ENCODE data around the gene ABCA4.
A peak's percentile ranks its signal among the peaks of the same experiment; 100 is the strongest.

The ABCA4 gene

DNA sequence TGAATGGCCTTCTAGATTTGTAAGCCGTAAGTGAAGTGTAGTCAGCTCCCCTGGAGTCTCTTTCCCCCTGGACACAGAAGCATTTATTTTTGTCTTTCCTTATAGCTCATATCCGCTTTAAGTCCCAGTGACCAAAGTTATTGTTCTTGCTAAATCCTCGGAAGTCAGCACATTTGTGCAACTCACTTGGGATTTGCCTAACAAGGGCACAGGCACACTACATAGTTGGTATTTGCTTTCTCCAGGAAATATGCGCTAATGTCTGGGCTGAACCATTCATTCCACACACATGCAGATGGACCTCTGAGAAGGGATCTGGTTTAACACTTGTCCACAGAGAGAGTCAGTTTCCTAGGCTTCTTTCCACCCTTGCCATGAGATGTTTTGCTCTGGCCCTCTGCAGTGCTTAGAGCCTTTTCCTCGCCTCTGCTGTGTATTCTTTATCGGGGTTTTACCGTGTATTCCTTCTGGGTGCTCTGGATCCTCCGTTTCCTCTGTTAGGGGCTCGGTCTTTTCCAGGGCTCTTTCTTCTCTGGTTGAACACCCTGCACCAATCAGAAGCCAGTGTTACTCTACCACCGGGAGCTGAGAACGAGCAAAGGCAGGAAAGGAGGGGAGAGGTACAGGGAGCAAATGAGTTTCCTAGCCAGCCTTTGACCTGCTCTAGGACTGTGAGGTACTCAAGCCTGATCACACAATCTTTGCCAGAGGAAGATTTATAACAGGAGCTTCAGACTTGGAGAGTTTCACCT, 72.4 kb downstream of the ABCA4 start:
- DNase-seq, result no peak

- no peak for DNase-seq
Observed at GRCh38 chr1:94047949-94048348, 73.0 kb downstream of the ABCA4 start.

- DNase-seq, result peak; percentile 5
Observed at GRCh38 chr1:94045465-94046056, 75.4 kb downstream of the ABCA4 start.

DNA sequence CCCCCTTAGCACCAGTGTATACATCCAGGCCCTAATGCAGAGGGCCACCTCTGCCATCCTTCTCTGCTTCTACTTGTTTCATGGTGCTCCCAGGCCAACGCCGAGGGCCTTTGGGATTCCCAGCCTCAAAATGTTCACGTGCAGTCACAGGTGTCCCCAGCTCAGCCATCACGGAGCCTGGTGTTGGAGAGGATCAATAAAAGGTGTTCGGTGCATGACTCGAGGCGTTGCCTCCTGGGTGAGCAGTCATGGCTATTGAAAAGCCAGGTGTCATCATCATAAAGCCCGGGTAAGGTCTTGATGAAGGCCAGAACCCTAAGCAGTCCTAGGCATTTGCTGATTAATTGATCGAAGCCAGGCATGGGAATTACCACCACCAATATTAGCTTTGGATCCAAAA, 76.1 kb downstream of the ABCA4 start:
- no peak for DNase-seq

- DNase-seq, result peak; percentile 41
Observed at GRCh38 chr1:94044290-94044790, 76.6 kb downstream of the ABCA4 start.

- DNase-seq, result no peak
Observed at GRCh38 chr1:94043738-94044289, 77.1 kb downstream of the ABCA4 start.

- no peak for DNase-seq
Observed at GRCh38 chr1:94042388-94042787, 78.6 kb downstream of the ABCA4 start.

DNA sequence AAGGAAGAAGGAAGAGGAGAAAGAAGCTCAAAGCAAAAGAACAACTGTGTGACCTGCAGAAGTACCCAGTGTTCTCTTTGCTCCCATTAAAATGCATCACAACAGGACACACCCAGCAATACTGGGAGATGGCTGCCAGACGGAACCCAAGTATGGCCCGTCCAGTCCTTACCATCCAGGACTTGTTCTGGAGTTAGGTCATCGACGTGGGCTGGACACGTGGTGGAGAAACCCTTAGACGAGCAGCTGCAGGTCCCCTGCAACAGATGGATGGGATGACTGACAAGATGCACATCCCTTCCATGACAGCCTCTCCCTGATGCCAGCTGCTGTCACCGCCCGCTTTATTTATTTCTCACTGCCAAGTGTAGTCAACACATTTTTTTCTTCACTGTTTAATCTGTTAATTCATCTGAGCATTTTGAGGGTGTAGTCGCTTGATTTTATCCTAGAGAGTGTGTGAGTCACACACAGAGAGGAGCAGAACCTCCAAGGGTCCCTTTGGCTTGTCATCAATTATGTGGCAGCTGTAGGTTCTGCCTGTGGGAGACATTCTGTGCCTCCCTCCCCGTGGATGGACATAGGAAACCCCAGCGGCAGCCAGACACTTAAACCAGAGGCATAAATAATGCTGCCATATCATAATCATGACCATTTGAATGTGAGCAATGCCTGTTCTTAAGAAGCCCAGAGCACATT, 80.9 kb downstream of the ABCA4 start:
- DNase-seq, result peak; percentile 69

DNA sequence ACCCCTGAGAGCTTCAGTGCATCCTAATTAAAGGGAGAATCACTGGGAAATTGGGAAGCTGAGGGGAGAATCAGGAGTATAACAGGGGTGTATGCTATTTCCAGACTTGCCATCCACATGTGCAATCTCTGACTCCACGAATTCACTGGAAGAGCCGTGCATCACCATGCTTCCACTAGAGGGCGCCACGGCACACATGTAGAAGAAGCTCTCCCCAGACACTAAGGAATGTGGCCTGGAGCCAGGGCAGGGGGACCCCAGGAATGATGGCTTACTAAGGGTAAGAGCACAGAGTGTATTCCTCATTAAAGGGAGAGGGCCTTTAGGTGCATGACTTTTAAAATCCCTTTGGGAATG, 81.5 kb downstream of the ABCA4 start:
- peak; percentile 46 for DNase-seq

GRCh38 chr1:94038511-94038910, 82.4 kb downstream of the ABCA4 start:
- no peak for DNase-seq

- no peak for DNase-seq
Observed at GRCh38 chr1:94037392-94038229, 83.3 kb downstream of the ABCA4 start.

GRCh38 chr1:94036730-94037129, 84.2 kb downstream of the ABCA4 start:
- no peak for DNase-seq

GRCh38 chr1:94033849-94034248, 87.1 kb downstream of the ABCA4 start:
- DNase-seq, result no peak

DNA sequence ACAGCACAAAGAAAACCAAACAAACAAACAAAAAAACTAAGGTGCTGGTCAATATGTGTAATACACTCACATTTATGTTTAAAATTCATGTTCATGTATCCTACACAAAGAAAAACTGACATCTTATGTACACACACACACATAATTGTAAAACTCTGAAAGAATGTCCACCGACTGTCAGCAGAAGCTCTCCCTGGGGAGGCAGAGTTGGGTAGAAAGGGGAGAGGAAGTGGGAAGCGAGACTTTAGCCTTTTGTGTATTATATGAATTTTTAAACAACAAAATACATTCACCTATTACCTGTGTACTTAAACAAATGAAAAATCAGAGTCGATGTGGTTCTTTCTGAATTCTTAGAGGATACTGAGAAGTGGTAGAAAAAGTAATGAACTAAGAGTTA, 88.3 kb downstream of the ABCA4 start:
- no peak for DNase-seq

DNA sequence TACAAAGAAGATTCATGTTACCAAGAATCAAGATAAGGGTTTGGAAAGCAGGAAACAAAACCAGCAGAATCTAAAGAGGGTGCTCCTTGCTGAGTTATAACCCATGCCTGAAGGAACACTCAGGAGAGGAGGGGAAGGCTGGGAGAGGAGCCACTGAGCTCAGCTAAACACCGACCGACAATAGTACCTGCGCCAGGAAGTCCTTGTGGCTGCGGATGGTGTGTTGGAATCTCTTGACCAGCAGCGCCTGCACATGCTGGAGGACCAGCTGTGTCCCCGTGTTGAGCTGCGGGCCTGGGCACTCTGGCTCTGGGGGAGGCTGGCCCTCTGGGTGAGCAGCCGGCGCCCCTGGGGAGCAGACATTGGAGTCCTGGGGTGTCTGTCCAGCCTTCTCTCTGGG, 89.4 kb downstream of the ABCA4 start:
- no peak for DNase-seq

DNA sequence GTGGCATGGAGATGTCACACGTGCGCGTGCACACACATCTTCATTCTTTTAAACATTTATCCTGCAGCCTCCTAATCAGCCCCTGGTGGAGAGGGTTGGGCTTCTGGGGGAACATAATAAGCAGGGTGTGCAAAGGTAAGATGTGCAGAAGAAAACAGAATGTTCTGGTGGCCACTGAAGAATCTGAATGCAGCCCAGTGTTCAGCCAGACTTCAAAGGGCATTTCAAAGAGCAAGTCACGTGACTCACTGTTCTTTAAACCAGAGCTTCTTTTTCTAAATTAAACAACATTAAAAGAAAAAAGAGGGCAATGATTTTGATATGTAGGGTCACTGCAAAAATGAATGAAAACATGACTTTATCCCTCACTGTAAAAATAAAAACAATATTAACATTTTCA, 89.8 kb downstream of the ABCA4 start:
- no peak for DNase-seq

DNA sequence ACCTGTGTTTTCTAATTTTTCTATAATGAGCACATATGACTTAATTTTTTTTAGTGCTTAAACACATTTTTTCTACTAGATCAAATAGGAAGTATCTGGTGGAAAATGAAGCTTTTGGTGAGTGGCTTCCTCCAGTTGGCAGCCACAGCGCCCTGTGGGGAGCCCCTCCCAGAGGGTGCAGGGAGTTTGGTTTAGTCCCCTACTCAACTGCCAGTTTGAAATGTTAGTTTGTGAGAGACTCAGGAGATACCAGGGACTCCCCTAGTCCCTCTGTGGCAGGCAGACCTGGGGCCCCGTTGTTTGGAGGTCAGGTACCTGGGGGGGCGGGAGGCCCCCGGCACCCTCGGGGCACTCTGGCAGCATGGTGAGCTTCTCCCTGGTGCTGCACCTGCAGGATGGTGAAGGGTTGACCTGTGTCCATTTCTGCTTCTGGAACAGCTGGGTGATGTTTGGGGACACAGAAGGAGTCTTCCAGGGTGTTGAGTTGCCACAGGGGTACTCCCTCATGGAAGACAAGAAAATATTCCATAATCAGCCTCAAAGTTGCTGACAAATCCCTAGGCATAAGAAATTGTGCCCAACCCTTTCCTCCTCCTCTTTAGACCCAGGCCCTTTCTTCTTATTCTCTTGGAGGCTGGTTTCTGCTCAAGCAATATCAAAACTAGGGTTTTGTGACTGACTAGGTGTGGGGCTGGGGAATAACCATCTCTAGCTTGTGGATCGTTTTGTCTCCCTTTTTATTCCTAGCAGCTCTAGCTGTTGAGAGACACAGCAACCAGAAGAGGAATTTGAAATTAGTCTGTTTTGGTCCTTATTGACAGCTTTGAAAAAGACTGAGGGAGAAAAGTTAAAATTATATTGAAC, 91.6 kb downstream of the ABCA4 start:
- no peak for DNase-seq

DNA sequence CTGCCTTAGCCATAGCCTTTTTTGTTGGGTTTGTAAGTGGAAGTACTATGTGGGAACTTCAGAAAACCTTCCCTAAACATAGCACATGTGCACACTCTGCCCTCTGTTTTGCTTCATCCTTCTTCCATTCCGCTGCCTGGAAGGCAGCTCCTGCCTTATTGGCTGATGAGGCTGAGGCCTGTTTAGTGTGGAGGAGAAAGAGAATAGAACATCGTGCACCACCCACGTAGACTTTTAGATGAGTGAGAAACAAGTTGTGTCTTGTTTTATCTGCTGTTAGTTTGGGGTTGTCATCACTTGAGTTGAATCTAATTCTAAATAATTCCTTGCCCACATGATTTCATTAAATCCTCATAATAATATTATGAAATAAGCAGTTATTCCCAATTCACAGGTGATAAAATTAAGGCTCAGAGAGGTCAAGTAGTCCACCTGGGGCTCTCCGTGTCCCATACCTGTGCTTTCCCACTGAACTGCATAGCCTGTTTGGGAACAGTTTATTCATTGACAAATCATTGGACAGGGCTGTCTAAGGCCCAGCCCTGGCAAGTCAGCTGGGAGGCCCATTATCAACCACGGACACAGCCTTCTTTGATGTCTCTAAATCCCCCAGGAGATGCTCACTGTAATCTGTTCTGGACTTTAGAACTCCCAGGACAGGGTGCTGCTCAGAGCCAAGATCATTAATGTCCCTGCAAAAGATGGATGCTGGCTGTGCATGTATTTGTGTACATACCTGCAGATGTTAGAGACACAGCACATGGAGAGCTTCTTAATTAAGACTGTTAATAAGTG, 93.0 kb downstream of the ABCA4 start:
- DNase-seq, result no peak

- DNase-seq, result no peak
Observed at GRCh38 chr1:94026619-94027380, 94.1 kb downstream of the ABCA4 start.

All from SHP77 treated with DMSO at 0.1 percent for 48 hours (cell line).